HG03520 (cell line): ENCODE data around the gene PLA2G6.

ENCODE experiments used
- ATAC-seq: cut with Tn5 transposase; IDR thresholded peaks from one replicate; pipeline ENCODE4 v1.9.1; 2021; ENCODE audit warnings: mild to moderate bottlenecking, moderate library complexity; ENCODE audit not compliant: unreplicated experiment

The PLA2G6 gene

DNA sequence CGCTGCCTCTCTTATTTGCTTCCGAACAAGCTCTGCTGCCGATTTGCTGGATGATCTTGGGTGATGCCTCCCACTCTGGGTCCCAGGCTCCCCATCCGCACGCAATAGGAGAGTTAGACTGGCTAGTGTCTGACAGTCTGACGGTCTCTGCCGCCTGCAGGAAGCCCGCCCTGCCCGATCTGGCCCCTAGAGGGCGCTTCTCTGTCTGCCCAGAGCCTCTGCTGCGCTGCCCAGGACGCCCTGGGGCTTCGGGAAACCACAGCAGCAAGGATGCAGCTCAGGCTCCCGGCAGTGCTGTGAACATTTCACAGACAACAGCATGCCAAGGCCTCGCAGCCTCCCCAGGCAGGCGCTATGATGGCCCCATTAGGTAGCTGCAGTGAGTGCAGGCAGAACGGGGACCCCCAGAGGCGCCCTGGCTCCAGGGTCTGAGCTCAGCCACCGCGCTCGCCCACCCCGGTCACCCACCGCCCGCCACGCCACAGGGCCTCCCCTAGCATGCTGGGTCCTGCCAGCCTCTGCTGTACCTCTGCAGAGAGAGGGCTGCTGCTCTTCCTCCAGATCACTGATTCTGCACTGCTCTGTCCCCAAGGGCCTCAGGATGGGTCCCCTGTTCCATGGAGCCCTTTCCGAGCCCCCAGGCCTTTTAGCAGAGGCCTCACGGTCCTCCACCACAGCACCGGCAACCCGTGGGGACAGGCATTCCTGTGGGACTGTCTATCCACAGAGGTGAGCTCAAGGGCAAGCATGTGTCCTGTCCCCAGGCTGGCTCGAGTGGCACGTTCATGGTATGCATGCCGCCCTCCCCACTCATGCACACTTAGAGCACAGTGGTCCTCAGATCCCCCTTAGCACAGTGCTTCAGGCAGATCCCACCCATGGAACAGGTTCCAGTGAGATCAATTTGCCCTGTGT, 66.9 kb downstream of the PLA2G6 start:
- no peak for ATAC-seq

DNA sequence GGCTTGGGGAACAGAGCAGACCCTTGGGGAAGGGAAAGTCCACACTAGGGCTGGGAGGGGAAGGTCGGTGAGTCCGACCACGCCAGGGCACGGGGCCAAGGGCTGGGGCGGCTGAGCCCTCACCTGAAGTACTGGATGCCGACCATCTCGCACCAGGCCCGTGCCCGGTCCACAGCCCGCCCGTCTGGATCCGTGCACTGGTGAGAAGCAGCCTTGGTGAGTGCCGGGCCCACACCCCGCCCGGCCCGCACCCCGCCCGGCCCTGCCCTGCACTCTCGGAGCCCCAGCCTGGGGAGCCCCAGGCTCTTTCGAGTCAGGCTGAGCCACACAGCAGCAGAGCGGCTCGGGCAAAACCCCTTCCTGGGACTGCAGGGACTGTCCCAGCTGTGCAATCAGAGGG, 69.2 kb downstream of the PLA2G6 start:
- no peak for ATAC-seq

DNA sequence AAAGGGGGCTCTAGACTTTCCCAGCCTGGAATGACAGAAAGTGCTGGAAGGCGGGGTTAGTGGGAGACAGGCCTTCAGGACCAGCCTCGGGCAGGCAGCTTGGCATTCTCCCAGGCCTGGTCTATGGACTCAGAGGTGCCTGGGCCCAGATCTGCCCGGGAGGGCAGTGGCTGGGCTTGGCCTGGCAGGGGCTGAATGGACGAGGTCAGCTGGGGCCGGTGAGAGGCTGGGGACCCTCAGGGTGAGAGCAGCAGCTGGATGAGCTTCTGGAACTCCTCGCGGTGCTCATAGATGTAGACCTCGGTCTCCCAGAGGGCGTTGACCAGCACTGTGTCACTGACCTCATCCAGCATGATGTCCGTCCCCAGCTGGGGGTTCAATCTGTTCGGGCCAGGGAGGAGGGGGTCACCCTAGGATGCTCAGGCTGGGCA, 69.7 kb downstream of the PLA2G6 start:
- no peak for ATAC-seq

DNA sequence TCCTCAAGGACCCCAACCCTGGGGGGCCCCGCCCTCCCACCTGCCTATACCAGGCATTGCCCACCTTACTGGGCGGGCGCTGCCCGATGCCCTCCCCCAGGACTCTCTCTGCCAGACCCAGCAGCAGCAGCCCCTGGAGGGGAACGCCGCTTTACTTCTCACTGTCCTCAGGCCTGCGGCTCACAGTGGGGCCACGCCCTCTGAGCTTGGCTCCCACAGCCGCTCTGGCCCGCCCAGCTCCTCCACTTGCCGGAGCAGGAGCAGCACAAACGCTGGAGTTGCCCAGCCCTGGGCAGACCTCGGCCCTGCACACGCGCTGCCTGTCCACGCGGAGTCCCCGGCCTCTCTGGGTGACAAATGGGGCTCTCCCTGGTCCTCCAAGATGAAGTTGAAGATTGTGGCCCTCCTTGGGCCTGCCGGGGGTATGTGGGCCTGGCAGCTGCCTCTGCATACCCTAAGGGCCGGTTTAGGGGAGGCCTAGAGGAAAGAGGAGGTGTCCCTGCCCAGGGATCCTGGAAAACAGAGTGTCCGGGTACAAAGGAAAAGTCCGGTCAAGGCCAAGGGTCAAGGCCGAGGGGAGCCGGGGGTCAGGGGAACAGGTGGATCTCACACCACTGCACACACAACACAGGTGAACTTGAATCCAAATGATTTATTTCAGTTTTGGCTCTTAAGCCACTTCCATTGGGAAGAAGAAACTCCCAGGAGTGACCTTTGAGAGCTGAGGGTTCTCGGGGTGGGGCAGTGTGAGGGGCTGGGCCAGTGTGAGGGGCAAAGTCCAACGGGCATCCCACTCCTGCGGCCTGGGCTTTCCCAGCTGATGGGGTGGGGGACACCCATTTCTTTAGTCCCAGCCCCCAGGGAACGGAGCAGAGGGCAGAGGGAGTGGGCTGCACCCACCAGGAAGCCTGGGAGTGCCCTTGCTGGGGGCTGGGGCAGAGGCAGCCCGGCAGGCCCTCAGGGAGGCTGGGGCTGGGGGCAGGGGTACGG, 70.5 kb downstream of the PLA2G6 start:
- no peak for ATAC-seq

DNA sequence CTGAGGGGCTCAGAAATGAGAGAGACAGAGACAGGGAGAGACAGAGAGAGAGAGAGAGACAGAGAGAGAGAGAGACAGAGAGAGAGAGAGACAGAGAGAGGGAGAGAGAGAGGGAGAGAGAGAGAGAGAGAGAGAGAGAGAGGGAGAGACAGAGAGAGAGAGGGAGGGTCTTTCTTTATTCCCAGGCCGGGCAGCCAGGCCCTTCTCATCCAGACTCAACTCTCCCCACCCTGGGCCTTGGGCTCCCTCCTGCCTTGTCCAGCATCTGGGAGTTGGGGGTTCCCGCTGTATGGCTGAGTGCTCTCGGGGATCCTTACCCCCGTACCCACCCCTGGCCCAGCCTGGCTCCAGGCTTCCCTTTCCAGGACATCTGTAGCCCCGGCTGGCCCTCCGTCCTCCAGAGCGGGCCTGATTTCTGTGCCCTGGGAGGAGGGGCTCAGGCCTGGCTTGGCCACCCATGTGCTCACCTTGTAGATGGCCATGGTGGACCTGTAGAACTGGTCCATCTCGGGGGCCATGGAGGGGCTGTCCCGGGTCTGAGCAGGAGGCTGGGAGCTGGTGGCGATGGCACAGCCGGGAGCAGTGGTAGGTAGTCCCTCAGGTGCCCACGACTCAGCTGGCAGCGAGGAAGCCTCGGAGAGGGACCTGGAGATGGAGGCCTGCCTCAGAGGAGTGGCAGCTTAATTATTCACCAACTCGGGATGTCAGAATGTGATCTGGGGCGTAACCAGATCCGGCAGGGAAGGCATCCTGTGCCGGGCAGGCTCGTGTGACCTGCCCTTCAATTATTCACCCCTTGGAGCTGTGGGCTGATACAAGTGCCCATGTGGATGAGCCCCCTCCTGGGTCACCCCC, 71.4 kb downstream of the PLA2G6 start, which contains the start of gene BAIAP2L2:
Gene BAIAP2L2, minus strand, starts transcription at position 677 of the 855 bp plus-strand sequence. Its CDS starts 159 bp downstream, at position 518.
- ATAC-seq = no peak

DNA sequence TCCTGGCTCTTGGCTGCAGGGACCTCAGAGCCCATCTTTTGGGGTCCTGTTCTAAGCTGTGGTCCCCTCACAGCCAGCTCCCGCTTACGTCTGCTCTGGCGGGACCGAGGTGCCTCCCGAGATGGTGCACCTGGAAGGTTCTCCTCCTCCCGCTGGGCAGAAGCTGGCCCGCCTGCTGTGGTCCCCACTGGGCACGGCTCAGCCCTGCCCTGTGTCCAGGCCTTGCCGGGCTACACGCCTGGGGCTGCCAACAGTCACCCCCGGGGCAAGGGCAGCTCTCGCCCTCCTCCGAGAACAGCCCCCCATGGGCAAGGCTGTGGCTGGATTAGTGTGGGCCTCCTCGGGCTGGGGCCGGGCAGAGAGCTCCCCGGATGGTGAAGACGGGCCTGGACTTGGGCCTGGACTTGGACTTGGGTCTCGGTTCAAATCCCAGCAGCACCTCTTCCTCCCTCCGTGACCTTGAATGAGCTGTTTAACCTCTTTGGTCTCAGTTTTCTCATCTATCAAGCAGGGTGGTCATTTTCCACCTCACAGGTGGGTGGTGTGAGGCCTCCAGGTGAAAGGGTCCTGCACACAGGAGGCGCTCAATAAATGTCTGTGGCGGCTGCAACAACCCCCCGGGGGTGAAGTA, 72.1 kb downstream of the PLA2G6 start:
- no peak for ATAC-seq

DNA sequence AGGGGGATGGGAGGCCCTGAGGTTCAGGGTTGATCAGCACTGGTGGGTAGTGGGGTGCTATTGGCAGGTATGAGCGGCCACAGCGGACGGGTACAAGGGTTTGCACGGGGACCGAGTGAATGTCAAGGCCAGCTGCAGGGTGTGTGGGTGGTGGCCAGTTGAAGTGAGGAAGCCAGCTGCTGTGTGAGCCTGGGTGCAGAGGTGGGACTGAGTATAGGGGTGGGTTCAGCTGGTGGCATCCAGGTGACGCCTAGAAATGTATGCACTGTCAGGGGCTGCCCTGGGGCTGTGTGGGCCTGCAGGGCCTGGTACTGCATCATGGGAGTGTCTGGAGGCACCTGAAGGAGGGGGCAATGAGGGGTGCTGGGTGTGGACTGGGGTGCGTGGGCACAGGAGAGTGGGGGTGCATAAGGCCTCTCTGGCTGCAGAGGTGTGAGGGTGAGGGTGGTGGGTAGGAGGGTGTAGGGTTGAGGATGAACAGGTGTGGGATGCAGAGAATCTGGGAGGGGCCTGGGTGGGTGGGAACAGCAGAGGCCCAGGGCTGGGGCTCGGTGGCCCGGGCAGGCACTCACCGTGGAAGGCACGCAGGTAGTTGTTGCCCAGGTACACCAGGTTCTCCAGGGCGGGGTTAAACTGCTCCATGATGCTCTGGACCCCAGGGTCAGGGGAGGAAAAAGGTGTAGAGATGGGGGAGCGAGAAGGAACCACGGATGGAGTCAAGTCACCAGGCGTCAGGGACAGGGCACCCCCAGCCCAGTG, 72.9 kb downstream of the PLA2G6 start:
- no peak for ATAC-seq

DNA sequence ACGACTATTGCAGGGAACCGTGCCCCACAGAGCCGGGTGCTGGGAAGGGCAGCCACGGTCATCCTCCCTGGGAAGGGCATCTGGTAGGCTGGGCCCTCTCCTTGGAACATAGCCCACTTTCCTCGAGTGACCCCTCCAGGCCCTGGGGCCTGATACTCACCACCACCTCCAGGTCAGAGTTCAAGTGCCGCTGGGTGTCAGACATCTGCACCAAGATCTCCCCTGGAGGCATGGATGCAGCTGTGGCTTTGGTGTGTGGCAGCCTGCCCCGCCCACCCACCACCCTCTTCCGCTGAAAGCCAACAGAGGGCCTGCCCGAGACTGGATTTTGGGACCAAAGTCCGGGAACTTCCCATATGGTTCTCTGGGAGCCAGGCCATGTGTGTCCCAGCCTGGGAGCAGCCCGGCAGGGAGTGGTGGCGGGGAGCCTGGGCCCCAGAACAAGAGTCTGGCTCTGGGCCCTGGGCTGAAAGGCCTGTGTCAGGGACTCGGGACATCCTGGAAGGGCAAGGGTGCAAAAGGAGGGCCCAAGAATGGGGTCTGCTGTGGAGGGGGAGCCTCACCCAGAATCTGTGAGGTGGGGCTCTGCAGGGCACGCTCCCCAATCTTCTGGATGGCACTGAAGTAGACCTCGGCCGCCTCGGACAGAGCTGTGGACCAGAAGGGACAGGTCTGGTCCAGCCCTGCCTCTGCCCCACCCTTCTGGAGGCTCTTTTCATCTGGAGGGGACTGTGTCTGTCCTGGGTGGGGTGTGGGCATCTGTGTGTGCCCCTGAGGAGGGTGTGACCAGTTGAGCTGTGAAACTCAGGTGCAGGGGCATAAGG, 73.7 kb downstream of the PLA2G6 start:
- ATAC-seq = no peak

DNA sequence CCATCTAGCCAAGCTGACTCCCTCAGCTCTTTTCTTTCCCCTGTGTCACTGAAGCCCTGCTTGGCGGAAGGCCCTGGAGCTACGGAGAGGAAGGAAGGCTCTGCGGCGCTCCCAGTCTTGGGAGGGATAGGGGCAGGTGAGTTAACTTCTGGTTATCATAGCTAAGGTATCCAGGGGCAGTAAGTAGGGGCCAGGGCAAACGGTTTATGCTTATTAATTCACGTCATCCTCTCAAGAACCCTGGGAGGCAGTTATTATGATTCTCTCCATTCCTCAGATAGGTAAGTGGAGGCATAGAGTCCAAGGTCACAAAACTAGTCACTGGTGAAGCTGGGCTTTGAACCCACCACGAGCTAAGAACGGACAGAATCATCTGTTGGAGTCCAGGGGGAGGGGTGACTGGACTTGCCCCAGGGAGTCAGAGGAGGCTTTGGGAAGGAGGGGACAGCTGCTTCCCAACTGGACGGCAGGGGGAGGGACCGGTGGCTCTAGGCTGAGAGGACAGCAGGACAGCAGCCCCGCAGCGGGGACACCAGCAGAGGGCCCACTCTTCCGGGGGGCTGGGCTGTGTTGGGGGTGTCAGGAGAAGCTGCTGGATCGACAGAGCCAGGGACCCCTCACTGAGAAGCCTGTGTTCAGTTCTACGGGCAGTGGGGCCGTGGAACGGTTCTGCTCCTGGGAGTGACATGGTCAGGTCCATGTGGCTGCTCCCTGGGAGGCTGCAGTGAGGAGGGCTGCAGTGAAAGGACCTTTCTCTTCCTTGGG, 74.6 kb downstream of the PLA2G6 start:
- no peak for ATAC-seq

DNA sequence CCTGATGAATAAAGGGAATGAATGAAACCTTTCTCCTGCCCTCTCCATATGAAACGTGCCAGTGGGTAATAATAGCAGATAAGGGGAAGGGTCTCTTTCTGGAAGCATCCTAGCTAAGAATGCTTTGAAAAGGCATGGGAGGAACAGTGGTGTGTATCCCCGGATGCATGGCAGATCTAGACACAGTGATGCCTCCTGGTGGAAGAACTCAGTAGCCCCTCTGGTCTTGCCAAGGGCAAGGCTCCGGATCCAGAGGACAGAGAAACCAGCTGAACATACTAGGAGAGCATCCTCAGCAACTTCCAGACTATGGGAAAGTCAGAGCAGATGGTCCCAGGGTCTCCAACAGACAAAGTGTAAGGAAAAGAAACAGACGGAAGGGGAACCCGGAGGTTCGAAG, 77.5 kb downstream of the PLA2G6 start:
- ATAC-seq = no peak

DNA sequence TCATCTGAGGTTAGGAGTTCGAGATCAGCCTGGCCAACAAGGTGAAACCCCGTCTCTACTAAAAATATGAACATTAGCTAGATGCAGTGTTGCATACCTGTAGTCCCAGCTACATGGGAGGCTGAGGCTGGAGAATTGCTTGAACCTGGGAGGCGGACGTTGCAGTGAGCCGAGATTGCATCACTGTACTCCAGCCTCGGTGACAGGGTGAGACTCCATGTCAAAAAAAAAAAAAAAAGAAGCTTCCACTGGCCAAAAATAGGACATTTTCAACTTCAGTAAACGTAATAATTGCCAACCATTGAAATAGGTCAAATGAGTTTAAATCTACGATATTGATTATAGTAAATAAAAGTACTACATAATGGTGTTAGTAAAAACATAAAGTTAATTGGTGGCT, 78.0 kb downstream of the PLA2G6 start:
- ATAC-seq = no peak

DNA sequence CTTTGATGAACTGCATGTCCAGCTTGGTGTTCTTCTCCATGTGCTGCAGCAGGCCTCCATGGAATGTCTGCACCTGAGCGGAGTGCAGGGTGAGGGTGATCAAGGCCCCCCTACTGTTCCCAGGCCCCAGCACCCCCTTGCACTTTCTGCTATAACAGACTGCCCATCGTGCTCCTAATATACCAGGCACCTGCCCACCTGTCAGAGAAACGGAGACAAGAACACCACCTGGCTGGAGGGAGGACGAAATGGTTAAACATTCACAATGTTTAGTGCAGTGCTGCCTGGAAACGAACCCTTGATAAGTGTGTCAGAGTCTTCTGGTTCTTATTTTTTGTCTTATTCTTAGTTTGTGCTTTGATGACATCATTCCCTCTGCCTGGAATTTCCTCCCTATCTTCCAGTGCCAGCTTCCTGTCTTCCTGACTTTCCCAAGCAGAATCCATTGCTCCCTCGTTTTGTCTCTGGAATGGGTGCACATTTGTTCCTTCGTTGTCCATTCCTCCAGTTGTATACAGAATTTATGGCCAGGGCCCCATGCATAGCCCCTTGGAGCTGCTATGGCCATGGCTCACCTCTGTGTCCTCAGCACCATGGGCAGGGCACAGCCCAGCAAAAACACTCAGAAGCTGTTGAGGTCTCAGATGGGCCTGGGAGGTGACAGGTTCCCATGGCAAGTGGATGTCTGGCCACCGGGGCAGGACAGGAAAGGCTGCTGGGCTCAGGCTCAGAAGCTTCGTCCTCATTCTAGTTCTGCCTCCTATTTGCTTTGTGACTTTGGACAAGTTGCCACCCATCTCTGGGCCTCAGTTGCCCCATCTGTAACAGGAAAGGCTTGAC, 83.0 kb downstream of the PLA2G6 start:
- ATAC-seq = no peak

DNA sequence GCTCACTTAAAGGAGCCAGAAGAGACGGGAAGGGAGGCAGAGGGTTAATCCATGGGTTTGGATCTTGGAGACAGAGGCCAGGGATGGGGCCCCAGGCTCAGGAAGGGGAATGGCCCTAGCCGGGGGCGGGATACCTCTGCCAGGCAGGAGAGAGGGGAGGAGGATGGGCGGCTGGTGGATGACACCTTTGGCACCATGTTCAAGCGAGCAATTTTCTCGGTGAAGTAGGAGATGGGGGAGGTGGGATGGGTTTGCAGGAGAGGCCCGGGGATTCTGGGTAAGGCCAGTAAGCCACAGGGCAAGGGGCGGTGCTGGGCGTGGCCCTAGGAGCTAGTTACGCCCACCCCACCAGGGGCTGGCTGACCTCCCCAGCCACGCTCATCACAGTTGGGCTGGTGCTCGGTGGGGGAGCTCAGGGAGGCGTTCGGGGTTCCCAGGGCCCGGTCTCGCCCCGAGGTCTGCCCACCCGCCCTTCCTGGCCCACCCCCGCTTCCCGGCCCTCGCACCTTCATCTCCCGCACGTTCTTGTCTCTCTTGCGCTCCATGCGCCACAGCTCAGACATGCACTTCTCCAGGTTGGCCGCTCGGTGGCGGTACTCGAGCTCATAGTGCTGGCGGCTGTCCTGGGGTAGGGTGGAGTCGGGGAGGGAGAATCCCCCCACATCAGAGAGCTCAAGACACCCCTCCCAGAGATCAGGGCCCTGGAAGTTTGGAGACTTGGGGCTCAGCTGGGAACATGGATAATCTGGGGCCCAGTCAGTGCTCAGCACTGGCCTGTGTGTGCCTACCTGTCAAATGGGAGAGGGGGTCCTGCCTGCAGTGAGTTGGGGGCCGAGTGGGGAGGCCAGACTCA, 83.8 kb downstream of the PLA2G6 start:
- ATAC-seq = no peak

DNA sequence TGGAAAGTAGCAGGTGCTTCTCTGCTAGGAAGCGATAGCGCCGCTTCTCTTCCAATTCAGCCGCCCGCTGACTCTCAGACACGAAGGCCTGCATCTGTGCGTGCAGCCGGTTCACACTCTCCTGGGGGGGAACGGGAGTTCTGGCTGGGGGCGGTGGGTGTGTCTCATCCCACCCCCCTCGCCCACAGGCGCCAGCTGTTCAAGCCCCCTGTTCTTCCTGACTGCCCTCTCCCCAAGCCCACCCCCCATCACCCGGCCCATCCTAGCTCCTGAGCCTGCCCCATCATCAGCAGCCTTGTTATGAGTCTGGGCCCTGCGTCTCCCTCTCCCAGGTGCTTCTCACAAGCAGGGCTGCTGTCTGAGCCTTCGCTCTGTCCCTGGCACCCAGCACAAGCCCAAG, 84.6 kb downstream of the PLA2G6 start:
- no peak for ATAC-seq

DNA sequence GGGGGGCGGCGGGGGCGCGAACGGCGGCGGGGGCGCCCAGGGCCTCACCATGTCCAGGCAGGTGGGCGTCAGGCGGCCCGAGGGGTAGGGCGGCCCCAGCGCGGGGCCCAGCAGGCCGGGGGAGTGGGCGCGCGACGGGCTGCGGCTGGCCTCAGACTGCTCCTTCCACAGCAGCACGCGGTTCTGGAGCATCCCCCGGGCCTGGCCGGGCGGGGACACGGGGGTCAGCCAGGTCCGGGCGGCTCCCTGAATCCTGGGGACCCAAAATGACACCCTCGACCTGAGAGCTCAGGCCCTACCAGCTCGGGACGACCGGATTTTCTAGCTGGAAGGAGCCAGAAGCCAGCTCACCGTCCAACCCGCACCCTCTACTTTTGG, 92.2 kb downstream of the PLA2G6 start:
- ATAC-seq = no peak
